Cardiac muscle cell (in vitro differentiated cells and primary cell): ENCODE results near the gene IRAK2. TPM values are rescaled to one million over a fixed set of nuclear protein-coding genes. Genes with fewer than 3 reads are reported as not detected.
"Not testable (repeated sequence)": the region's sequence is repeated elsewhere in the genome, so short reads cannot be mapped to it uniquely, and the experiment has no call there.

Source experiments
- DNase-seq, 2 donors: peaks; one replicate each; pipeline versions ENCODE4 v3.0.0 to v3.0.0-alpha.2; 2010 to 2017; ENCODE audit warnings: low read depth in 1 of 2, low spot score in 1 of 2
- H3K27ac ChIP-seq: fragments of 200-600 bp; sonication (generic); 2 replicates; pipeline ENCODE4 v1.5.1; 2016
- H3K27me3 ChIP-seq: fragments of 200-600 bp; sonication (generic); 2 replicates; pipeline ENCODE4 v1.6.0; 2016; ENCODE audit warnings: control low read depth
- H3K36me3 ChIP-seq: fragments of 200-600 bp; sonication (generic); 2 replicates; pipeline ENCODE4 v1.5.1; 2016; ENCODE audit warnings: control low read depth
- H3K4me1 ChIP-seq: fragments of 200-600 bp; sonication (generic); 2 replicates; pipeline ENCODE4 v1.8.1; 2017; ENCODE audit warnings: low read depth, mild to moderate bottlenecking, mixed run types
- H3K4me3 ChIP-seq: fragments of 200-600 bp; sonication (generic); 2 replicates; pipeline ENCODE4 v1.5.1; 2016; ENCODE audit warnings: mild to moderate bottlenecking
- H3K9me3 ChIP-seq: fragments of 200-600 bp; sonication (generic); 2 replicates; pipeline ENCODE4 v1.5.1; 2017; ENCODE audit warnings: low read depth, mild to moderate bottlenecking, control low read depth
- polyA plus RNA-seq: library from polyadenylated mRNA; unstranded; fragments of >200 nt; fragmentation: Nextera tagmentation; extraction: Ambion mirVana; gene quantifications from 2 replicates; pipeline ENCODE4 v1.2.1, GENCODE V29; 2016
- total RNA-seq: library from RNA; depleted of rRNA; stranded (reverse); fragments of >200 nt; gene quantifications from 2 replicates; pipeline ENCODE4 v1.2.3, GENCODE V29; 2016
- TF ChIP-seq, protein P1 (sequence below): IDR thresholded peaks from 2 replicates; pipeline ENCODE4 v1.5.1; 2012; ENCODE audit warnings: low read depth, mild to moderate bottlenecking, low read length

The IRAK2 gene
- total and polyA plus RNA-seq, 2 experiments from 2014 or later = 1.1 to 2.1 TPM

DNA sequence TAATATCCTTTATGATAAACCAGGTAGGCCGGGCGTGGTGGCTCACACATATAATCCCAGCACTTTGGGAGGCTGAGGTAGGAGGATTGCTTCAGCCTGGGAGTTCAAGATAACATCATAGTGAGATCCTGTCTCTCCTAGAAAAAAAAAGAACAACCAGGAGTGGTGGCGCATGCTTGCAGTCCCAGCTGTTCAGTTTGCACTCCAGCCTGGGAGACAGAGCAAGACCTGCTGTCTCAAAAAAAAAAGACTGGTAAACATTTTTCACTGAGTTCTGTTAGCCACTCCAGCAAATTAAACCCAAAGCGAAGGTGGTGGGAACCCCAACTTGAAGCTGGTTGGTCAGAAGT is 9.6 kb upstream of the IRAK2 start:
- H3K4me1 ChIP-seq = no peaks in the 10 kb centered on the region

GRCh38 chr3:10155658-10156057 is 9.1 kb upstream of the IRAK2 start:
- no peaks in the 10 kb centered on the region for H3K27me3 ChIP-seq
- no peaks in the 10 kb centered on the region for H3K9me3 ChIP-seq
- no peak for DNase-seq
- no peak overlapping the region for H3K4me3 ChIP-seq
- H3K36me3 ChIP-seq = peaks cover 6% of the 10 kb centered on the region
- no peak overlapping the region for H3K27ac ChIP-seq
- TF ChIP-seq, protein P1, sequence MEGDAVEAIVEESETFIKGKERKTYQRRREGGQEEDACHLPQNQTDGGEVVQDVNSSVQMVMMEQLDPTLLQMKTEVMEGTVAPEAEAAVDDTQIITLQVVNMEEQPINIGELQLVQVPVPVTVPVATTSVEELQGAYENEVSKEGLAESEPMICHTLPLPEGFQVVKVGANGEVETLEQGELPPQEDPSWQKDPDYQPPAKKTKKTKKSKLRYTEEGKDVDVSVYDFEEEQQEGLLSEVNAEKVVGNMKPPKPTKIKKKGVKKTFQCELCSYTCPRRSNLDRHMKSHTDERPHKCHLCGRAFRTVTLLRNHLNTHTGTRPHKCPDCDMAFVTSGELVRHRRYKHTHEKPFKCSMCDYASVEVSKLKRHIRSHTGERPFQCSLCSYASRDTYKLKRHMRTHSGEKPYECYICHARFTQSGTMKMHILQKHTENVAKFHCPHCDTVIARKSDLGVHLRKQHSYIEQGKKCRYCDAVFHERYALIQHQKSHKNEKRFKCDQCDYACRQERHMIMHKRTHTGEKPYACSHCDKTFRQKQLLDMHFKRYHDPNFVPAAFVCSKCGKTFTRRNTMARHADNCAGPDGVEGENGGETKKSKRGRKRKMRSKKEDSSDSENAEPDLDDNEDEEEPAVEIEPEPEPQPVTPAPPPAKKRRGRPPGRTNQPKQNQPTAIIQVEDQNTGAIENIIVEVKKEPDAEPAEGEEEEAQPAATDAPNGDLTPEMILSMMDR = no peak
- H3K4me1 ChIP-seq = no peaks in the 10 kb centered on the region

More for the DNA sequence above, 9.6 kb upstream of the IRAK2 start:
- H3K36me3 ChIP-seq = peaks cover 12% of the 10 kb centered on the region
- H3K9me3 ChIP-seq = no peaks in the 10 kb centered on the region
- no peaks in the 10 kb centered on the region for H3K27me3 ChIP-seq
- DNase-seq = no peak
- no peak overlapping the region for H3K4me3 ChIP-seq
- TF ChIP-seq, protein P1 = no peak
- no peak overlapping the region for H3K27ac ChIP-seq

- H3K4me3 ChIP-seq = no peak overlapping the region
- TF ChIP-seq, protein P1 = no peak
- H3K27me3 ChIP-seq = no peaks in the 10 kb centered on the region
- no peaks in the 10 kb centered on the region for H3K9me3 ChIP-seq
- H3K4me1 ChIP-seq = no peaks in the 10 kb centered on the region
- DNase-seq = no peak
- no peaks in the 10 kb centered on the region for H3K36me3 ChIP-seq
- H3K27ac ChIP-seq = no peak overlapping the region
Observed at GRCh38 chr3:10157031-10157430, 7.7 kb upstream of the IRAK2 start.

DNA sequence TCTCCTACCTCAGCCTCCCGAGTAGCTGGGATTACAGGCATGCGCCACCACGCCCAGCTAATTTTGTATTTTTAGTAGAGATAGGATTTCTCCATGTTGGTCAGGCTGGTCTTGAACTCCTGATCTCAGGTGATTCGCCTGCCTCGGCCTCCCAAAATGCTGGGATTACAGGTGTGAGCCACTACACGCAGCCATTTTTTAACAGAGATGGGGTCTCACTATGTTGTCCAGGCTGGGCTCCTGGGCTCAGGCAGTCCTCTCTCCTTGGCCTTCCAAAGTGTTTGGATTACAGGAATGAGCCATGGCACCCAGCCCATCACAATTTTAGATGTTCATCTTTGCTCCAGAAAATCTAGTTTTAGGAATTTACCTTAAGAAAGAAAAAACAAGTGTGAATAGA is 6.2 kb upstream of the IRAK2 start:
- not testable (repeated sequence) for H3K36me3 ChIP-seq, H3K4me3 ChIP-seq, H3K9me3 ChIP-seq, H3K4me1 ChIP-seq, H3K27me3 ChIP-seq, DNase-seq, H3K27ac ChIP-seq

DNA sequence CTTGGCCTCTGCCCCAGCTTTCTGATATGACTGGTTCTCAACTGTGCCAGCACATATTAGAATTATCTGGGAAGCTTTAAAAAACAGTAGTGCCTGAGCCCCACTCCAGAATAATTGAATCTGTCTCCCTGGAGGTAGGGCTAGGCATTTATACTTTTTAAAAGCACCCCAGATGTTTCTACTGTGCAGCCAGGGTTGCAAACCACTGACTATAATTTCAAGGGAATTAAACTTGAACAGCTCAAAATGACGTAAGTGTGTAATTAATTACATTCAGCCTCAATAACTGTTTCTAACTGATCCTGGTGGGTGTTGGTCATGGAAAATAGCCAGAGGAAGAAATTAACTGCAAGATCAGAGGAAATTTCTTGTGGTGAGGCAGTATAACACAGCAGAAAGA is 4.4 kb upstream of the IRAK2 start:
- Histone ChIP-seq H3K4me3 (no peak overlapping the region), H3K9me3 (no peaks in the 10 kb centered on the region), H3K27ac (no peak overlapping the region), H3K27me3 (no peaks in the 10 kb centered on the region), H3K4me1 (no peaks in the 10 kb centered on the region), H3K36me3 (no peaks in the 10 kb centered on the region)
- TF ChIP-seq, protein P1 = no peak
- DNase-seq = no peak

DNA sequence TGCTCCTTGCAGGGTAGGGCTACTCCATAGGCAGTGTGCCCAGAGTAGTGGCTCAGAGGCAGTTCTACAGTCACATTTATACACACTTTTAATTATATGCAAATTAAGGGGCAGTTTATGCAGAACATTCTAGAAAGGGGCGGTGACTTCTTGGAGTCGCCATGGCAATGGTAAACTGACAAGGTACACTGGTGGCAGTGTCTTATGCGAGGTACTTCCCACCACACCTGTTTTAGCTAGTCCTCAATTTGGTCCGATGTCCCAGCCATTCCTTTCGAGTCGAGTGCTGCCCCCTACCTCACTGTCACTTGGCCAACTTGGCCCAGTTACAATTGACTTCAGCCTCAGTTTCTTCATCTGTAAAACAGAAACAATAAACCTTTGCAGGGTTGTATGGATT is 3.8 kb upstream of the IRAK2 start:
- Histone ChIP-seq H3K9me3 (no peaks in the 10 kb centered on the region), H3K27me3 (no peaks in the 10 kb centered on the region), H3K36me3 (no peaks in the 10 kb centered on the region), H3K4me3 (no peak overlapping the region), H3K4me1 (no peaks in the 10 kb centered on the region), H3K27ac (no peak overlapping the region)
- TF ChIP-seq, protein P1 = no peak
- no peak for DNase-seq
